ENCODE data around the gene TDRD10. TPM values are rescaled to one million over a fixed set of nuclear protein-coding genes. Genes with fewer than 3 reads are reported as not detected.

Gene TDRD10
- total and polyA plus RNA-seq, 7 donors: 0.50 to 2.3 (median 0.84) TPM

- Histone ChIP-seq H3K27ac (no peak overlapping the region), H3K4me1 (no peaks in the 10 kb centered on the region), H3K4me3 (no peak overlapping the region), H3K27me3 (ENCODE audit: insufficient read depth in 3 of 3, low read length in 2 of 3) (no peaks in the 10 kb centered on the region), H3K36me3 (ENCODE audit: insufficient read depth in 1 of 2, low read depth in 1 of 2) (peaks cover 0 to 43% of the 10 kb centered on the region in 2 donors), H3K9me3 (no peaks in the 10 kb centered on the region)
- 70 to 73% (median 71%) methylated on average over 7 of the region's 7 CpGs for WGBS, 3 donors
- DNase-seq (no peak), ATAC-seq (peak in 1 of 4 donors; percentile 18)
- TF ChIP-seq, protein P1, sequence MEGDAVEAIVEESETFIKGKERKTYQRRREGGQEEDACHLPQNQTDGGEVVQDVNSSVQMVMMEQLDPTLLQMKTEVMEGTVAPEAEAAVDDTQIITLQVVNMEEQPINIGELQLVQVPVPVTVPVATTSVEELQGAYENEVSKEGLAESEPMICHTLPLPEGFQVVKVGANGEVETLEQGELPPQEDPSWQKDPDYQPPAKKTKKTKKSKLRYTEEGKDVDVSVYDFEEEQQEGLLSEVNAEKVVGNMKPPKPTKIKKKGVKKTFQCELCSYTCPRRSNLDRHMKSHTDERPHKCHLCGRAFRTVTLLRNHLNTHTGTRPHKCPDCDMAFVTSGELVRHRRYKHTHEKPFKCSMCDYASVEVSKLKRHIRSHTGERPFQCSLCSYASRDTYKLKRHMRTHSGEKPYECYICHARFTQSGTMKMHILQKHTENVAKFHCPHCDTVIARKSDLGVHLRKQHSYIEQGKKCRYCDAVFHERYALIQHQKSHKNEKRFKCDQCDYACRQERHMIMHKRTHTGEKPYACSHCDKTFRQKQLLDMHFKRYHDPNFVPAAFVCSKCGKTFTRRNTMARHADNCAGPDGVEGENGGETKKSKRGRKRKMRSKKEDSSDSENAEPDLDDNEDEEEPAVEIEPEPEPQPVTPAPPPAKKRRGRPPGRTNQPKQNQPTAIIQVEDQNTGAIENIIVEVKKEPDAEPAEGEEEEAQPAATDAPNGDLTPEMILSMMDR (IDR thresholded peaks at IDR 0.05): no peak
- intact Hi-C loops (cut with DNase I): no loop called here
Observed at GRCh38 chr1:154577346-154578057, 75.5 kb downstream of the TDRD10 start.

DNA sequence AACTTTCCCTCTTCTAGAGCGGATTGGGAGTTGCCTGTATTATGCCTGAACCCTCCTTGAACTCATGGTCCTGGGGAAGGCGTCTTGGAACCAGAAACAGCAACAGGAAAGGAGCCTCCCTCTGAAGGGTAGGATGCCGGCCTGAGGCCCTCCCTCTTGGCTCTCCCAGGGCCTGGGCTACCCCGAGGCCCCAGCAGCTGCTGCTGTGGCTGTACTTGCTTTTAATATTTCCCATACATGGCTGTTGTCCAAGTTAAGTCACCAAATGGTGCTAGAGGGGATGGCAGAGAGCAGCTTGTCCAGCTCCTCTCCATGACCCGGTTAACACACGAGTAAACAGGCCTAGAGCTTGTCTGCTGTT is 76.0 kb downstream of the TDRD10 start:
- ATAC-seq (peak in 2 of 4 donors; percentile 17 to 36), DNase-seq (no peak)
- TF ChIP-seq, protein P1 (IDR thresholded peaks at IDR 0.05): no peak
- Histone ChIP-seq H3K27ac (no peak overlapping the region), H3K4me1 (no peaks in the 10 kb centered on the region), H3K27me3 (ENCODE audit: insufficient read depth in 3 of 3, low read length in 2 of 3) (no peaks in the 10 kb centered on the region), H3K9me3 (no peaks in the 10 kb centered on the region), H3K36me3 (ENCODE audit: insufficient read depth in 1 of 2, low read depth in 1 of 2) (peaks cover 0 to 48% of the 10 kb centered on the region in 2 donors), H3K4me3 (no peak overlapping the region)
- intact Hi-C loops (cut with DNase I): no loop called here
- WGBS, 3 donors: 23 to 29% (median 26%) methylated on average over 6 of the region's 6 CpGs

GRCh38 chr1:154579374-154579773 is 77.4 kb downstream of the TDRD10 start:
- no peaks in the 10 kb centered on the region for H3K27me3 ChIP-seq (ENCODE audit: insufficient read depth in 3 of 3, low read length in 2 of 3)
- intact Hi-C loops (cut with DNase I): no loop called here
- no peaks in the 10 kb centered on the region for H3K4me1 ChIP-seq
- H3K4me3 ChIP-seq: no peak overlapping the region
- TF ChIP-seq, protein P1 (IDR thresholded peaks at IDR 0.05): no peak
- DNase-seq: no peak
- H3K36me3 ChIP-seq (ENCODE audit: insufficient read depth in 1 of 2, low read depth in 1 of 2): peaks cover 3 to 62% of the 10 kb centered on the region in 2 donors
- no peak overlapping the region for H3K27ac ChIP-seq
- 82 to 87% (median 85%) methylated on average over 8 of the region's 8 CpGs for WGBS, 3 donors
- ATAC-seq: no peak
- no peaks in the 10 kb centered on the region for H3K9me3 ChIP-seq

DNA sequence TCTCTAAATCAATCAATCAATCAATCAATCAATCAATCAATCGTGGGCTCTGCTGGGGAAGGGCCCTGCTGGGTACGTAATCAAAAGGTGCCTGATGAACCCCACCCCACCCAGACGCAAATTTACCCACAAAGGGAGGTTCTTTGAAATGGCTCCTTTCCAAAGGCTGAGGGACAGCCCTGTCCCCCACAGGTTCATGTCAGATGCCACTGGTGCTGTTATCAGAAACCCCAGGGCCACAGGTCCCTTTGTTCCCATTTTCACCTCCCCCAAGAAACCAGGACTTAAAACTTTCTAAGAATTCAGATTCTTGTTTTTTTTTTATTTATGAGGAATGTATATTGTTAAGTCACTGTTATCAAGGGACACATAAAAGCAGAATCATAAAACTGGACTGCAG is 79.7 kb downstream of the TDRD10 start:
- H3K27ac ChIP-seq: no peak overlapping the region
- DNase-seq (no peak), ATAC-seq (no peak)
- 78 to 88% (median 79%) methylated on average over 3 of the region's 3 CpGs for WGBS, 3 donors
- H3K9me3 ChIP-seq: no peaks in the 10 kb centered on the region
- intact Hi-C loops (cut with DNase I): loop anchor here in 1 of 2 donors (5.0 kb wide), 1 partner anchor 306 kb away; no protein-coding TSS in a partner anchor
- peaks cover 16 to 86% of the 10 kb centered on the region in 2 donors for H3K36me3 ChIP-seq (ENCODE audit: insufficient read depth in 1 of 2, low read depth in 1 of 2)
- H3K4me1 ChIP-seq: no peaks in the 10 kb centered on the region
- H3K4me3 ChIP-seq: no peak overlapping the region
- no peaks in the 10 kb centered on the region for H3K27me3 ChIP-seq (ENCODE audit: insufficient read depth in 3 of 3, low read length in 2 of 3)
- TF ChIP-seq, protein P1 (IDR thresholded peaks at IDR 0.05): no peak

All from psoas muscle (tissue), 8 donors.